MM.1S (cell line): Measurements from ENCODE around the gene ARID3B.

Experiments
- CTCF ChIP-seq: fragments of 300-600 bp; sonication (generic); IDR thresholded peaks from 2 replicates; pipeline ENCODE4 v1.5.1; 2016; ENCODE audit warnings: antibody characterized with exemption, low read length, mixed read lengths
- EZH2 ChIP-seq: fragments of 300-600 bp; sonication (generic); optimal IDR thresholded peaks from 2 replicates; pipeline ENCODE3; 2017; ENCODE audit warnings: low read depth, mild to moderate bottlenecking, antibody characterized with exemption, low read length, mixed read lengths
- EZH2phosphoT487 ChIP-seq: fragments of 300-600 bp; sonication (generic); IDR thresholded peaks from 2 replicates; pipeline ENCODE4 v1.6.1; 2018; ENCODE audit warnings: antibody characterized with exemption, low read length

DNA sequence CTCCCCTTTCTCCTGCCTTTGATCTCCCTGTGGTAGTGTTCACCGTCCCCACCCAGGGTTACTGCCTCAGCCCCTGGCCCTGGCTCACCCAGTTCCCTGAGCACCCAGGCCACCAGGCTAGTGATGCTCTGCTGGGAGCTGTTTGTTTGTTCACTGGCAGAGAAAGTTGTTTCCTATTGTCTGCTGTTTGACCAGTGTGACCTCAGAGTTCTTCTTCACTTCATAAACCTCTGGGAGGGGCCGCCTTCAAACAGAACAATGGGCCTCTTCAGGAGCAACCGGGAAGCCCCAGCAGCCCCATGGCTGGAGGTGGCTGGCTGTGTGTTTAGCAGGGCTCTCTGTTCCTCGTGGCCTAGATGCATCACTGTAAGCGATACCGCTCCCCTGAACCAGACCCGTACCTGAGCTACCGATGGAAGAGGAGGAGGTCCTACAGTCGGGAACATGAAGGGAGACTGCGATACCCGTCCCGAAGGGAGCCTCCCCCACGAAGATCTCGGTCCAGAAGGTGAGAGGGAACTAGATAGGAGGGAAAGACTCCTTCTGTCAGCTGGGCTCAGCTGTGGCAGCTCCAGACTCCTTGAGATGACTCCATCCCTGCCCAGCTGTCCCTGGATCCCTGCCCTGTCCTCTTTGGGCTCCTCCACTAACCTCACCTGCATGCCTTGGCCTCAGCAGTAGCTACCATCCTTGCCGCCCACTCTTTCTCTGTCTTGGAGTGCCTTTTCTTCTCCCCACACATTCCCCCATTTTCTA is 78.0 kb downstream of the ARID3B start:
- TF ChIP-seq CTCF: no peak
- TF ChIP-seq EZH2phosphoT487: no peak
- no peak for TF ChIP-seq EZH2
